Activated CD4-positive, alpha-beta memory T cell treated with anti-CD3 and anti-CD28 coated beads, Interleukin-2, amount 10 ng/mL, durations not matched to agents 7 days and 5 days (primary cell): ENCODE measurements around the gene NPB. TPM values are rescaled to one million over a fixed set of nuclear protein-coding genes. Genes with fewer than 3 reads are reported as not detected.

ENCODE experiments used
- CTCF ChIA-PET: fragments of 350-600 bp; sonication (Branson Sonifier 250); formaldehyde crosslinking; loops from one replicate; lab custom pipeline; 2021; ENCODE audit warnings: antibody characterized with exemption, inconsistent platforms; lab: Charles Lee
- POLR2A ChIA-PET: fragments of 350-600 bp; sonication (Branson Sonifier 250); formaldehyde crosslinking; loops from one replicate; lab custom pipeline; 2021; ENCODE audit warnings: antibody characterized with exemption; lab: Charles Lee
- DNase-seq: peaks from one replicate; pipeline ENCODE4 v3.0.0-alpha.2; 2020
- H3K27ac Mint-ChIP-seq: one replicate; pipeline ENCODE4 v1.8.0; 2021; ENCODE audit warnings: mild to moderate bottlenecking, mixed read lengths
- H3K27me3 Mint-ChIP-seq: one replicate; pipeline ENCODE4 v1.8.0; 2021; ENCODE audit warnings: mixed read lengths
- H3K36me3 Mint-ChIP-seq: one replicate; pipeline ENCODE4 v1.8.0; 2021; ENCODE audit warnings: low read depth, mixed read lengths
- H3K4me1 Mint-ChIP-seq: one replicate; pipeline ENCODE4 v1.8.0; 2021; ENCODE audit warnings: mixed read lengths
- H3K4me3 Mint-ChIP-seq: one replicate; pipeline ENCODE4 v1.8.0; 2021; ENCODE audit warnings: mild to moderate bottlenecking, mixed read lengths
- H3K9me3 Mint-ChIP-seq: one replicate; pipeline ENCODE4 v1.8.0; 2021; ENCODE audit warnings: mixed read lengths
- total RNA-seq, 2 experiments: library from RNA; stranded (reverse); gene quantifications; one replicate each; pipeline ENCODE4 v1.2.3, GENCODE V29; 2021

The NPB gene
- total RNA-seq, 2 experiments from 2014 or later = 0.38 TPM; not detected in 1

DNA sequence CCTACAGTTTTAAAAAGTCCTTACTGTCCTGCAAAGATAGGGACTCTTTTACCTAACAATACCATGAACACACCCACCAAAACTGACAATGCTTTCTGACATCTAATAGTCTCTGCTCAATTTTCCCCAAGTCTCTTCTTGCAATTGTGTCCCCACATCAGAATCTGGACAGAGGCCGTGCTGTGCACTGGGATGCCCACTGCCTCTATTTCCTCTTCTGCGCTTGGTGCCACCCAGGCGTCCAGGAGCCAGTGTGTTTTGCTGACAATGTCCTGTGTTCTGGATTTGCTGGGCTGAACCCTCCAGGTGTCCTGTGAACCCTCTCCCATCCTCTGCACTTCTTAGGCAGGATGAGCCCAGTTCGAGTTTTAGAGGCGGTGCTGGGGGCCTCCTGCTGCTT, 24.5 kb upstream of the NPB start:
- H3K27ac Mint-ChIP-seq = no peak overlapping the region
- H3K4me1 Mint-ChIP-seq = peaks cover 13% of the 10 kb centered on the region
- H3K27me3 Mint-ChIP-seq = no peaks in the 10 kb centered on the region
- ChIA-PET POLR2A (interaction anchor here (2.1 kb wide), 1 partner anchor 15 kb away, joined by 6 read pairs; no protein-coding TSS in a partner anchor), CTCF (no interaction called here)
- no peaks in the 10 kb centered on the region for H3K9me3 Mint-ChIP-seq
- H3K36me3 Mint-ChIP-seq = peaks cover 40% of the 10 kb centered on the region
- DNase-seq = no peak
- H3K4me3 Mint-ChIP-seq = no peak overlapping the region

- Mint-ChIP-seq H3K27ac (no peak overlapping the region), H3K36me3 (peaks cover 38% of the 10 kb centered on the region), H3K9me3 (no peaks in the 10 kb centered on the region), H3K4me3 (no peak overlapping the region), H3K4me1 (peaks cover 6% of the 10 kb centered on the region), H3K27me3 (no peaks in the 10 kb centered on the region)
- ChIA-PET CTCF (no interaction called here), POLR2A (no interaction called here)
- DNase-seq = no peak
Measured at GRCh38 chr17:81878294-81878693, 23.7 kb upstream of the NPB start.

GRCh38 chr17:81879121-81879520, 22.9 kb upstream of the NPB start:
- Mint-ChIP-seq H3K4me3 (no peak overlapping the region), H3K36me3 (peaks cover 39% of the 10 kb centered on the region), H3K27ac (no peak overlapping the region), H3K27me3 (no peaks in the 10 kb centered on the region), H3K4me1 (no peaks in the 10 kb centered on the region), H3K9me3 (no peaks in the 10 kb centered on the region)
- ChIA-PET CTCF (interaction anchor here (1.5 kb wide), 1 partner anchor 227 kb away, joined by 3 read pairs; no protein-coding TSS in a partner anchor), POLR2A (interaction anchor here (0.9 to 3.0 kb wide), 5 partner anchors 8 to 12 kb away, joined by 3 to 16 read pairs (median 3); partner anchors contain the start of genes ALYREF and ARHGDIA)
- no peak for DNase-seq

GRCh38 chr17:81884520-81884919, 17.5 kb upstream of the NPB start:
- H3K4me1 Mint-ChIP-seq = peaks cover 25% of the 10 kb centered on the region
- H3K36me3 Mint-ChIP-seq = peaks cover 59% of the 10 kb centered on the region
- H3K27ac Mint-ChIP-seq = no peak overlapping the region
- CTCF ChIA-PET = interaction anchor here (1.0 to 1.3 kb wide), 3 partner anchors 12 to 15 kb away, joined by 3 to 4 read pairs (median 3); no protein-coding TSS in a partner anchor
- DNase-seq = no peak
- POLR2A ChIA-PET = interaction anchor here (1.0 to 12.3 kb wide), 4 partner anchors 12 to 412 kb away, joined by 3 to 140 read pairs (median 5); partner anchors contain the start of gene ARHGDIA
- H3K27me3 Mint-ChIP-seq = no peaks in the 10 kb centered on the region
- H3K4me3 Mint-ChIP-seq = no peak overlapping the region
- no peaks in the 10 kb centered on the region for H3K9me3 Mint-ChIP-seq

GRCh38 chr17:81884968-81885367, 17.1 kb upstream of the NPB start:
- ChIA-PET POLR2A (interaction anchor here (1.0 to 12.3 kb wide), 4 partner anchors 13 to 412 kb away, joined by 3 to 140 read pairs (median 5); partner anchors contain the start of gene ARHGDIA), CTCF (interaction anchor here (1.0 to 1.3 kb wide), 2 partner anchors 12 to 15 kb away, joined by 3 to 4 read pairs; no protein-coding TSS in a partner anchor)
- Mint-ChIP-seq H3K4me1 (peaks cover 27% of the 10 kb centered on the region), H3K9me3 (no peaks in the 10 kb centered on the region), H3K36me3 (peaks cover 58% of the 10 kb centered on the region), H3K27me3 (no peaks in the 10 kb centered on the region), H3K4me3 (no peak overlapping the region), H3K27ac (no peak overlapping the region)
- DNase-seq = no peak

DNA sequence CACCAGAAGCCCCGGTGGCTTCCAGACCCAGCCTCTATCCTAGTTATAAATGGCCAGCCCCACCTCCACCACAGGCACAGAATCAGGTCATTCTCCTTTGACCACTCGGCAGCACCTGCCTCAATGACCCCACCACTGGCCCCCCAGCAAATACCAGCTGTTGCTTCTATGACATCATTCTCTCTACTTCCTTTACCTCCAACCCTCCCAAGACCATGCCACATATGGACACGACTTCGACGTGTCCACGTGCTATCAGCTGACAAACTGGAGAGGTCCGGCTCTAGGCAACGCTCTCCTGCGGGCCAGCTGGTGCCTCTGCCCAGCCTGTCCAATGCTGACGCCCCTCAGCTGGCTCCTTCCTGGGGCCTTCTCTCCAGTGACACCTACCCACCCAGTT, 16.6 kb upstream of the NPB start:
- no peaks in the 10 kb centered on the region for H3K27me3 Mint-ChIP-seq
- no peak for DNase-seq
- peaks cover 32% of the 10 kb centered on the region for H3K4me1 Mint-ChIP-seq
- H3K4me3 Mint-ChIP-seq = no peak overlapping the region
- POLR2A ChIA-PET = interaction anchor here (1.0 to 12.3 kb wide), 4 partner anchors 13 to 411 kb away, joined by 3 to 140 read pairs (median 5); partner anchors contain the start of gene ARHGDIA
- CTCF ChIA-PET = interaction anchor here (1.0 to 1.3 kb wide), 2 partner anchors 13 to 15 kb away, joined by 3 to 4 read pairs; no protein-coding TSS in a partner anchor
- H3K27ac Mint-ChIP-seq = no peak overlapping the region
- H3K36me3 Mint-ChIP-seq = peaks cover 63% of the 10 kb centered on the region
- no peaks in the 10 kb centered on the region for H3K9me3 Mint-ChIP-seq

DNA sequence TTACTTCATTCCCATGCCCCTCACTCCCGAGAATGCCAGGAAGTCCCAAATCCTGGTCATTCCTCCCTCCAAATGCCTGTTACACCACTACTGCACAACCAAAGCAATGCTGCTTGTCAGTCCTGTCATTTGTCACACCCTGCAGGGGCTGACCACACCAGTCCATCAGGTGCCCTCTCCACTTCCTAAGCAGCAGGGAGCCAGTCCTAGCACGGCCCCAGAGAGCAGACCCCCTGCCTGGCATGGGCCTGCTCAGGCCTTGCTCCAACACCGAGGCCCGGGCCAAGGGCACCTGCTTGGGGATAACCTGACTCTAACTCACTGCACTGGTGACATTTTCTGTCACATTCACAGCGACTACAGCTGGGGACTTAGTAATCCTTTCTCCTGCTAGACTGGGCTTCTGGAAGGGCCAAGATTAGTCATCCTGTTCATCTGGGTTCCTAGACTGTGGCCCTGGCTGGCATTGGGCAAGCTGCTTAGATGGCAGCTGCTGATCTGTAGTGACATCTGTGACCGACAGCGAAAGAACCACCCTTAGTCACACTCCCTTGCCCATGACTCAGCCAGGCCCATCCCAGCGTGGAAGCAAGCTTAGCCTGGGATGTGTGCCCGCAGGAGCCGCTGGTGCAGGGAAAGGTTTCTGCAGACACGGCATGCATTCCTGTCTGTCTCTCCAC, 16.0 kb upstream of the NPB start:
- Mint-ChIP-seq H3K36me3 (peaks cover 65% of the 10 kb centered on the region), H3K4me3 (no peak overlapping the region), H3K4me1 (peaks cover 33% of the 10 kb centered on the region), H3K9me3 (no peaks in the 10 kb centered on the region), H3K27me3 (no peaks in the 10 kb centered on the region), H3K27ac (no peak overlapping the region)
- DNase-seq = no peak
- ChIA-PET CTCF (no interaction called here), POLR2A (interaction anchor here (0.7 to 12.3 kb wide), 5 partner anchors 10 to 34 kb away, joined by 3 to 140 read pairs (median 4); partner anchors contain the start of gene ARHGDIA)

GRCh38 chr17:81888105-81888987, 13.7 kb upstream of the NPB start:
- no peak for DNase-seq
- H3K4me3 Mint-ChIP-seq = peak overlapping the region; percentile 87
- peaks cover 42% of the 10 kb centered on the region for H3K4me1 Mint-ChIP-seq
- peaks cover 57% of the 10 kb centered on the region for H3K36me3 Mint-ChIP-seq
- POLR2A ChIA-PET = interaction anchor here (0.7 to 12.3 kb wide), 4 partner anchors 9 to 39 kb away, joined by 3 to 140 read pairs (median 4); partner anchors contain the start of genes ARHGDIA and MAFG
- no peaks in the 10 kb centered on the region for H3K9me3 Mint-ChIP-seq
- H3K27ac Mint-ChIP-seq = peak overlapping the region; percentile 68
- CTCF ChIA-PET = no interaction called here
- no peaks in the 10 kb centered on the region for H3K27me3 Mint-ChIP-seq

DNA sequence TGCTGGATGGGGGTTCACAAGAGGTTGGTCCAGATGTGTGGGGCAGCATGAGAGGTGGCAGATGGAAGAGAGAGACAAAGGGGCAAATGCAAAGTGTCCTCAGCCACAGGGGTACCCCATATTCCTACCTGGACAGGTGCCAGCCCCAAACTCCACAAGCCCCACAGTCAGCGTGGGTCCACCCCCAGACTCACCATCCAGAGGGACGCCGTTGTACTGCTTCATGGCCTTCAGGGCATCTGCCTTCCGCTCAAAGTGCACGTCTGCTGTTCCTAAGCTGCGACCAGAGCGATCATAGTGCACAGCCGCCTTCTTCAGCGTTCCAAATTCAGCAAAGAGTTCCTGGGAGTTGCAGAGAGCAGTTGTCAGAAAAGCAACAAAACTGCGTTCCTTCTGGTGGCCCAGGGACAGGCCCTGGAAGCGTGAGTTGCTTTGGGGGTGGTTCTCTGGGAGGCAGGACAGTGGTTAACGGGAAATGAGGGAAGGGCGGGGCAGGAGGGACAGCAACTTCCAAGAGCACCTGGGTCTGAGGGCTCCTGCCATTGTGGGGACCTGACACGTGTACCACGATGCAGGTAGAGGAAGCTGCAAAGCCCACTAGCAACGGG, 12.9 kb upstream of the NPB start:
- no peaks in the 10 kb centered on the region for H3K9me3 Mint-ChIP-seq
- H3K4me1 Mint-ChIP-seq = peaks cover 46% of the 10 kb centered on the region
- H3K36me3 Mint-ChIP-seq = peaks cover 56% of the 10 kb centered on the region
- CTCF ChIA-PET = no interaction called here
- peak overlapping the region; percentile 68 for H3K27ac Mint-ChIP-seq
- no peaks in the 10 kb centered on the region for H3K27me3 Mint-ChIP-seq
- DNase-seq = no peak
- POLR2A ChIA-PET = interaction anchor here (0.6 to 12.3 kb wide), 4 partner anchors 10 to 39 kb away, joined by 3 to 140 read pairs (median 4); partner anchors contain the start of genes ARHGDIA and MAFG
- H3K4me3 Mint-ChIP-seq = peak overlapping the region; percentile 87

DNA sequence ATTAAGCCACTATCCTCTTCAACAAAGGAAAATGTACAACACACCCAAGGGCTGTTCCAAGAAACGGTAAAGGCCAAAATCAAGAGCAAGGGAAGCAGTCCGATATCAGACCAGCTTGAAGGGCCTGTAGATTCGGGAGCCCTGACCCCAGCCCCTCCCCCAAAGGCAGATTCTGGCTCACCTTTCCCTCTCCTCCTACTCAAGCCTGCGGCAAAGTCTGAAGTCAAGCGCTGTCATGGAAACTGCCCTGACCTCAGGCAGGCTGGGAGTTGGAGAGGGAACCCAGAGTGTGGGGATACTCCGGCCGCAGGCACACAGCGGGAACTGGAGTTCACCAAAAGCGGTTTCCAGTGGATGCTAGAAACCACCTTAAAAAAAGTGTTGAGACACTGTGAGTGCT, 12.4 kb upstream of the NPB start:
- peaks cover 46% of the 10 kb centered on the region for H3K4me1 Mint-ChIP-seq
- POLR2A ChIA-PET = interaction anchor here (0.6 to 12.3 kb wide), 5 partner anchors 10 to 38 kb away, joined by 3 to 140 read pairs (median 3); partner anchors contain the start of genes ARHGDIA and MAFG
- H3K9me3 Mint-ChIP-seq = no peaks in the 10 kb centered on the region
- H3K4me3 Mint-ChIP-seq = peak overlapping the region; percentile 87
- CTCF ChIA-PET = no interaction called here
- DNase-seq = no peak
- H3K27ac Mint-ChIP-seq = peak overlapping the region; percentile 44
- peaks cover 51% of the 10 kb centered on the region for H3K36me3 Mint-ChIP-seq
- no peaks in the 10 kb centered on the region for H3K27me3 Mint-ChIP-seq

GRCh38 chr17:81890447-81891302, 11.4 kb upstream of the NPB start:
- ChIA-PET CTCF (no interaction called here), POLR2A (interaction anchor here (0.7 to 12.3 kb wide), 10 partner anchors 11 to 188 kb away, joined by 3 to 140 read pairs (median 5); partner anchors contain the start of genes ARHGDIA, MRPL12 and SIRT7)
- Mint-ChIP-seq H3K36me3 (peaks cover 44% of the 10 kb centered on the region), H3K4me3 (peak overlapping the region; percentile 87), H3K4me1 (peaks cover 43% of the 10 kb centered on the region), H3K27me3 (no peaks in the 10 kb centered on the region), H3K9me3 (no peaks in the 10 kb centered on the region), H3K27ac (peak overlapping the region; percentile 94)
- peak; percentile 46 for DNase-seq
